IMR-90 (cell line): ENCODE measurements around the gene SOX5. TPM values are rescaled to one million over a fixed set of nuclear protein-coding genes. Genes with fewer than 3 reads are reported as not detected.

ENCODE experiments used
- ATAC-seq: fragments of 200-7000 bp; cut with Tn5 transposase; 2 replicates; pipeline ENCODE4 v1.9.1; 2020; ENCODE audit warnings: low read depth, mild to moderate bottlenecking, moderate library complexity
- BruUV-seq: library from RNA; stranded (reverse); fragments of 400-500 nt; replicated peaks from 2 replicates; lab custom pipeline; 2021; lab: Mats Ljungman, UMichigan
- CTCF ChIA-PET: fragments of 300-600 bp; formaldehyde crosslinking; extraction: SDS; loops from one replicate; lab custom pipeline; 2021; ENCODE audit warnings: antibody characterized with exemption; lab: Yijun Ruan, JAX
- POLR2A ChIA-PET: fragments of 300-600 bp; sonication (Branson Sonifier 250); formaldehyde crosslinking; loops from one replicate; lab custom pipeline; 2022; ENCODE audit warnings: antibody characterized with exemption; ENCODE audit not compliant: unreplicated experiment; lab: Charles Lee
- DNase-seq: peaks from one replicate; pipeline ENCODE4 v3.0.0; 2013
- H2AFZ ChIP-seq: replicated peaks from 2 replicates; pipeline ENCODE3; 2013; ENCODE audit warnings: low read length, mild to moderate bottlenecking; ENCODE audit not compliant: poor library complexity
- H2AK5ac ChIP-seq: 2 replicates; pipeline ENCODE4 v1.6.1; 2013; ENCODE audit warnings: low read depth, low read length, inconsistent platforms
- H2AK9ac ChIP-seq: replicated peaks from 2 replicates; pipeline ENCODE3; 2013; ENCODE audit warnings: mild to moderate bottlenecking, low read depth, low read length, moderate library complexity; ENCODE audit not compliant: poor library complexity
- H2BK120ac ChIP-seq: 2 replicates; pipeline ENCODE4 v1.6.1; 2013; ENCODE audit warnings: low read depth, low read length, inconsistent platforms
- H2BK15ac ChIP-seq: 3 replicates; pipeline ENCODE4 v1.6.1; 2013; ENCODE audit warnings: low read depth, low read length, inconsistent platforms
- H2BK20ac ChIP-seq: 2 replicates; pipeline ENCODE4 v1.6.1; 2013; ENCODE audit warnings: low read depth, mild to moderate bottlenecking, inconsistent platforms, low read length, moderate library complexity
- H2BK5ac ChIP-seq: 2 replicates; pipeline ENCODE4 v1.6.1; 2013; ENCODE audit warnings: mild to moderate bottlenecking, low read depth, low read length, inconsistent platforms; ENCODE audit not compliant: poor library complexity, severe bottlenecking
- H3K14ac ChIP-seq: replicated peaks from 2 replicates; pipeline ENCODE4 v1.6.1; 2013; ENCODE audit warnings: low read depth, low read length, inconsistent platforms
- H3K18ac ChIP-seq: 2 replicates; pipeline ENCODE4 v1.6.1; 2013; ENCODE audit warnings: low read depth, low read length, control low read depth
- H3K23ac ChIP-seq: 2 replicates; pipeline ENCODE4 v1.6.1; 2013; ENCODE audit warnings: low read depth, low read length, inconsistent platforms
- H3K27ac ChIP-seq: 2 replicates; pipeline ENCODE4 v1.5.1; 2013; ENCODE audit warnings: mild to moderate bottlenecking, control low read depth, low read length; ENCODE audit not compliant: insufficient read depth
- H3K27me3 ChIP-seq: 2 replicates; pipeline ENCODE4 v1.6.1; 2013; ENCODE audit warnings: low read length; ENCODE audit not compliant: control insufficient read depth, insufficient read depth
- H3K36me3 ChIP-seq: 2 replicates; pipeline ENCODE4 v1.6.1; 2013; ENCODE audit warnings: low read length, mixed read lengths; ENCODE audit not compliant: control insufficient read depth, insufficient read depth
- H3K4ac ChIP-seq: 2 replicates; pipeline ENCODE4 v1.6.1; 2013; ENCODE audit warnings: low read depth, low read length, inconsistent platforms
- H3K4me1 ChIP-seq: 2 replicates; pipeline ENCODE4 v1.6.1; 2013; ENCODE audit warnings: low read length, mixed read lengths; ENCODE audit not compliant: control insufficient read depth, insufficient read depth
- H3K4me2 ChIP-seq: 2 replicates; pipeline ENCODE4 v1.6.1; 2013; ENCODE audit warnings: low read depth, mild to moderate bottlenecking, control low read depth, low read length, moderate library complexity
- H3K4me3 ChIP-seq: 2 replicates; pipeline ENCODE4 v1.5.1; 2013; ENCODE audit warnings: low read depth, mild to moderate bottlenecking, control low read depth, low read length, moderate library complexity; ENCODE audit not compliant: insufficient read depth
- H3K56ac ChIP-seq: 2 replicates; pipeline ENCODE4 v1.6.1; 2013; ENCODE audit warnings: low read length, inconsistent platforms; ENCODE audit not compliant: insufficient read depth; ENCODE audit errors: extremely low read depth
- H3K79me1 ChIP-seq, 2 experiments: 2 replicates each; pipeline ENCODE4 v1.6.1; 2013; ENCODE audit warnings: low read length in 2 of 2, inconsistent platforms in 1 of 2, low read depth in 1 of 2
- H3K9ac ChIP-seq: 2 replicates; pipeline ENCODE4 v1.6.1; 2013; ENCODE audit warnings: low read depth, low read length, control low read depth
- H3K9me1 ChIP-seq: 2 replicates; pipeline ENCODE4 v1.6.1; 2013; ENCODE audit warnings: low read length, inconsistent platforms; ENCODE audit not compliant: insufficient read depth
- H3K9me3 ChIP-seq: 2 replicates; pipeline ENCODE4 v1.6.1; 2013; ENCODE audit warnings: low read length; ENCODE audit not compliant: control insufficient read depth, insufficient read depth
- H4K20me1 ChIP-seq: 2 replicates; pipeline ENCODE4 v1.6.1; 2013; ENCODE audit warnings: low read length, inconsistent platforms; ENCODE audit not compliant: insufficient read depth
- H4K5ac ChIP-seq: 2 replicates; pipeline ENCODE4 v1.6.1; 2013; ENCODE audit warnings: mild to moderate bottlenecking, low read depth, low read length, control low read depth
- H4K8ac ChIP-seq, 2 experiments: 2 replicates each; pipeline ENCODE4 v1.6.1; 2013; ENCODE audit warnings: low read depth in 2 of 2, low read length in 2 of 2, control low read depth in 1 of 2, inconsistent platforms in 1 of 2
- H4K91ac ChIP-seq: 2 replicates; pipeline ENCODE4 v1.6.1; 2013; ENCODE audit warnings: low read depth, low read length, inconsistent platforms; ENCODE audit not compliant: insufficient read depth
- BHLHE40 ChIP-seq: fragments of 150-350 bp; IDR thresholded peaks from 2 replicates; pipeline ENCODE4 v1.6.1; 2016; ENCODE audit warnings: mild to moderate bottlenecking, low read depth, low read length
- CEBPB ChIP-seq: IDR thresholded peaks from 2 replicates; pipeline ENCODE4 v1.6.1; 2012; ENCODE audit warnings: low read depth, low read length, improper control_type of control experiment
- CHD1 ChIP-seq: IDR thresholded peaks from 2 replicates; pipeline ENCODE4 v1.6.1; 2012; ENCODE audit warnings: low read depth, low read length, improper control_type of control experiment
- CTCF ChIP-seq: conservative IDR thresholded peaks from 2 replicates; pipeline ENCODE4 v1.5.1; 2012; ENCODE audit warnings: mild to moderate bottlenecking, low read depth, low read length, improper control_type of control experiment
- FOS ChIP-seq: fragments of 150-350 bp; IDR thresholded peaks from 2 replicates; pipeline ENCODE4 v1.6.1; 2016; ENCODE audit warnings: low read depth, low read length
- MAFK ChIP-seq: IDR thresholded peaks from 2 replicates; pipeline ENCODE4 v1.6.1; 2012; ENCODE audit warnings: low read depth, low read length, improper control_type of control experiment
- MAZ ChIP-seq: IDR thresholded peaks from 2 replicates; pipeline ENCODE4 v1.6.1; 2012; ENCODE audit warnings: low read depth, mild to moderate bottlenecking, low read length, improper control_type of control experiment, moderate library complexity, borderline replicate concordance
- MXI1 ChIP-seq: IDR thresholded peaks from 2 replicates; pipeline ENCODE4 v1.6.1; 2012; ENCODE audit warnings: low read depth, mild to moderate bottlenecking, low read length, moderate library complexity, borderline replicate concordance
- NFE2L2 ChIP-seq: fragments of 150-350 bp; IDR thresholded peaks from 2 replicates; pipeline ENCODE4 v1.6.1; 2016; ENCODE audit warnings: low read depth, mild to moderate bottlenecking, low read length
- POLR2A ChIP-seq: IDR thresholded peaks from 2 replicates; pipeline ENCODE4 v1.6.1; 2012; ENCODE audit warnings: mild to moderate bottlenecking, low read depth, low read length
- RAD21 ChIP-seq: IDR thresholded peaks from 2 replicates; pipeline ENCODE4 v1.6.1; 2012; ENCODE audit warnings: low read length, improper control_type of control experiment
- RCOR1 ChIP-seq: IDR thresholded peaks from 2 replicates; pipeline ENCODE4 v1.6.1; 2012; ENCODE audit warnings: mild to moderate bottlenecking, low read length, improper control_type of control experiment; ENCODE audit not compliant: insufficient replicate concordance
- RFX5 ChIP-seq: IDR thresholded peaks from 2 replicates; pipeline ENCODE4 v1.8.0; 2012; ENCODE audit warnings: low read depth, mild to moderate bottlenecking, low read length, moderate library complexity
- SMC3 ChIP-seq: fragments of 150-350 bp; IDR thresholded peaks from 2 replicates; pipeline ENCODE4 v1.6.1; 2016; ENCODE audit warnings: low read depth, mild to moderate bottlenecking, antibody characterized with exemption, low read length, moderate library complexity
- USF2 ChIP-seq: fragments of 150-350 bp; IDR thresholded peaks from 2 replicates; pipeline ENCODE4 v1.6.1; 2017; ENCODE audit warnings: mild to moderate bottlenecking, antibody characterized with exemption, low read length, low read depth
- WGBS, 2 experiments: methylation state at CpG; one replicate each; pipeline versions ENCODE4 v1.1.5 to v1.1.7; 2013; ENCODE audit warnings: missing lambda C conversion rate in 2 of 2; ENCODE audit not compliant: insufficient read length in 1 of 2; ENCODE audit errors: extremely low coverage in 2 of 2; 5-methylcytosine and 5-hydroxymethylcytosine counted together
- dilution Hi-C: fragments of 300-500 bp; cut with HindIII; formaldehyde crosslinking; loops from one replicate; pipeline ENCODE4 v1.14.3; 2018; ENCODE audit warnings: low sequenced_read_pairs; ENCODE audit not compliant: unreplicated experiment
- in situ Hi-C: fragments of 300-500 bp; cut with MboI; formaldehyde crosslinking; loops from 3 replicates; pipeline ENCODE4 v1.14.3; 2019; ENCODE audit warnings: low sequenced_read_pairs, inconsistent platforms, mixed read lengths
- intact Hi-C: fragments of 100-400 bp; cut with micrococcal nuclease; formaldehyde crosslinking; loops from 2 replicates; pipeline ENCODE4 v1.10.0; 2022
- polyA plus RNA-seq, 3 experiments: library from polyadenylated mRNA; depleted of rRNA; stranded (reverse); fragments of >200 nt; gene quantifications; 2 replicates each; pipeline ENCODE4 v1.2.3, GENCODE V29; 2012; ENCODE audit warnings: low replicate concordance in 1 of 3
- total RNA-seq: library from RNA; depleted of rRNA; stranded (reverse); fragments of >200 nt; gene quantifications from 2 replicates; pipeline ENCODE4 v1.2.3, GENCODE V29; 2012
- TF ChIP-seq, protein P1 (sequence below): fragments of 150-350 bp; IDR thresholded peaks from 2 replicates; pipeline ENCODE4 v1.6.1; 2016; ENCODE audit warnings: low read depth, mild to moderate bottlenecking, low read length, moderate library complexity, borderline replicate concordance

Gene SOX5
- total and polyA plus RNA-seq, 2 of the 4 experiments (the other 2 are of a cell fraction): 1.1 to 13.1 TPM

- DNase-seq: no peak
- H3K18ac ChIP-seq: no peak overlapping the region
- H3K9me3 ChIP-seq: no peaks in the 10 kb centered on the region
- H2BK15ac ChIP-seq: no peak overlapping the region
- no peak overlapping the region for H4K5ac ChIP-seq
- no peaks in the 10 kb centered on the region for H3K4me1 ChIP-seq
- no peak overlapping the region for H2BK5ac ChIP-seq
- H3K27ac ChIP-seq: no peak overlapping the region
- no peaks in the 10 kb centered on the region for H3K79me1 ChIP-seq
- H3K4ac ChIP-seq: no peak overlapping the region
- H4K20me1 ChIP-seq: no peaks in the 10 kb centered on the region
- no peaks in the 10 kb centered on the region for H3K27me3 ChIP-seq
- CTCF ChIA-PET: no interaction called here
- no peak overlapping the region for H3K4me3 ChIP-seq
- no peak overlapping the region for H2BK120ac ChIP-seq
- no peak for ATAC-seq
- H2AFZ ChIP-seq: no peak overlapping the region
- H4K91ac ChIP-seq: no peak overlapping the region
- intact Hi-C loops: no loop called here
- WGBS, 2 experiments: 20% methylated on average over 1 of the region's 3 CpGs; no CpG with 5 or more reads in 1 of the 2 experiments
- no peak overlapping the region for H3K14ac ChIP-seq
- no peak overlapping the region for H3K9ac ChIP-seq
- no peaks in the 10 kb centered on the region for H3K36me3 ChIP-seq
- no peak overlapping the region for H4K8ac ChIP-seq
- H2BK20ac ChIP-seq: no peak overlapping the region
- no peak for TF ChIP-seq RFX5
- TF ChIP-seq, protein P1, sequence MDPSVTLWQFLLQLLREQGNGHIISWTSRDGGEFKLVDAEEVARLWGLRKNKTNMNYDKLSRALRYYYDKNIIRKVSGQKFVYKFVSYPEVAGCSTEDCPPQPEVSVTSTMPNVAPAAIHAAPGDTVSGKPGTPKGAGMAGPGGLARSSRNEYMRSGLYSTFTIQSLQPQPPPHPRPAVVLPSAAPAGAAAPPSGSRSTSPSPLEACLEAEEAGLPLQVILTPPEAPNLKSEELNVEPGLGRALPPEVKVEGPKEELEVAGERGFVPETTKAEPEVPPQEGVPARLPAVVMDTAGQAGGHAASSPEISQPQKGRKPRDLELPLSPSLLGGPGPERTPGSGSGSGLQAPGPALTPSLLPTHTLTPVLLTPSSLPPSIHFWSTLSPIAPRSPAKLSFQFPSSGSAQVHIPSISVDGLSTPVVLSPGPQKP: no peak
- TF ChIP-seq POLR2A: no peak
- TF ChIP-seq CTCF: no peak
- no peak for TF ChIP-seq MAFK
- TF ChIP-seq NFE2L2: no peak
- TF ChIP-seq SMC3: no peak
- no peak for TF ChIP-seq BHLHE40
- no peak for TF ChIP-seq MXI1
- TF ChIP-seq USF2: no peak
- TF ChIP-seq CEBPB: no peak
- TF ChIP-seq FOS: no peak
- TF ChIP-seq RCOR1: no peak
- no peak for TF ChIP-seq CHD1
- no peak for TF ChIP-seq MAZ
- TF ChIP-seq RAD21: no peak
- H3K56ac ChIP-seq: no peak overlapping the region
- BruUV-seq: no TSS peak
- H2AK9ac ChIP-seq: no peak overlapping the region
- in situ Hi-C loops: no loop called here
- H3K9me1 ChIP-seq: 0 out of 2 replicates have a peak, but pooled peaks cover 2% of the 10 kb centered on the region
- no peak overlapping the region for H3K4me2 ChIP-seq
- dilution Hi-C loops: no loop called here
- no peak overlapping the region for H3K23ac ChIP-seq
- POLR2A ChIA-PET: no interaction called here
- H2AK5ac ChIP-seq: no peak overlapping the region
Measured at GRCh38 chr12:23810329-23810902, 139.1 kb downstream of the SOX5 start.
